K562 (cell line): Measurements from ENCODE around the gene ZNHIT2. TPM values are rescaled to one million over a fixed set of nuclear protein-coding genes. Genes with fewer than 3 reads are reported as not detected.
A peak's percentile ranks its signal among the peaks of the same experiment; 100 is the strongest.

ENCODE experiments used
- ATAC-seq: fragments of 200-7000 bp; cut with Tn5 transposase; 3 replicates; pipeline ENCODE4 v1.9.1; 2020; ENCODE audit warnings: moderate library complexity
- BruUV-seq: library from RNA; stranded (reverse); fragments of 400-500 nt; replicated peaks from 2 replicates; lab custom pipeline; 2021; lab: Mats Ljungman, UMichigan
- CTCF ChIA-PET: fragments of 300-600 bp; formaldehyde crosslinking; extraction: SDS; loops from one replicate; lab custom pipeline; 2021; ENCODE audit warnings: low intra/inter-chr PET ratio; lab: Yijun Ruan, JAX
- POLR2A ChIA-PET: fragments of 300-600, 350-650 bp; sonication (Branson Sonifier 250); formaldehyde crosslinking; extraction: SDS; loops from one replicate; lab custom pipeline; 2021; ENCODE audit warnings: antibody characterized with exemption, inconsistent platforms; lab: Yijun Ruan, JAX
- DNase-seq, 4 experiments: peaks; one replicate each; pipeline versions ENCODE4 v3.0.0 to v3.0.0-alpha.2; 2011 to 2018; ENCODE audit warnings: low spot score in 3 of 4, mixed read lengths in 3 of 4; ENCODE audit errors: extremely low read depth in 1 of 4
- FAIRE-seq: peaks from 2 replicates; lab custom pipeline; 2011; peaks lifted over from hg19 to GRCh38; lab: Jason Lieb, UNC
- H2AFZ ChIP-seq: 2 replicates; pipeline ENCODE4 v1.6.0; 2011; ENCODE audit warnings: low read depth, low read length, control low read depth, inconsistent platforms
- H3K27ac ChIP-seq: fragments of 200-600 bp; 3 replicates; pipeline ENCODE4 v1.8.0; 2011; ENCODE audit warnings: low read depth, mild to moderate bottlenecking, control low read depth, inconsistent platforms, low read length, moderate library complexity, mixed read lengths; ENCODE audit errors: extremely low read depth
- H3K27me3 ChIP-seq, 2 experiments: fragments of 300-600 bp in 1 of 2; 2 replicates in 1 of 2; 3 replicates in 1 of 2; pipeline versions ENCODE4 v1.6.0 to v1.8.0; 2011; ENCODE audit warnings: inconsistent platforms in 2 of 2, low read length in 2 of 2, mild to moderate bottlenecking in 1 of 2, mixed read lengths in 1 of 2, moderate library complexity in 1 of 2; ENCODE audit not compliant: control insufficient read depth in 2 of 2, insufficient read depth in 2 of 2
- H3K36me3 ChIP-seq: fragments of 300-600 bp; 3 replicates; pipeline ENCODE4 v1.8.0; 2011; ENCODE audit warnings: mild to moderate bottlenecking, low read length, inconsistent platforms; ENCODE audit not compliant: control insufficient read depth, insufficient read depth
- H3K4me1 ChIP-seq, 2 experiments: fragments of 200-600 bp in 1 of 2; replicated peaks in 1 of 2; 2 replicates in 1 of 2; 3 replicates in 1 of 2; pipeline versions ENCODE4 v1.5.1 to v1.8.0; 2011; ENCODE audit warnings: inconsistent platforms in 2 of 2, low read length in 2 of 2, mild to moderate bottlenecking in 1 of 2, mixed read lengths in 1 of 2, moderate library complexity in 1 of 2; ENCODE audit not compliant: control insufficient read depth in 2 of 2, insufficient read depth in 2 of 2
- H3K4me2 ChIP-seq: 2 replicates; pipeline ENCODE4 v1.6.1; 2011; ENCODE audit warnings: low read length, control low read depth, inconsistent platforms, mixed read lengths; ENCODE audit not compliant: insufficient read depth
- H3K4me3 ChIP-seq: fragments of 200-600 bp; sonication (generic), shearing (Covaris generic); 2 replicates; pipeline ENCODE4 v1.5.1; 2016; ENCODE audit warnings: control low read depth, inconsistent platforms
- H3K79me2 ChIP-seq: fragments of 200-600 bp; 3 replicates; pipeline ENCODE4 v1.8.0; 2011; ENCODE audit warnings: low read length, inconsistent platforms; ENCODE audit not compliant: control insufficient read depth, insufficient read depth
- H3K9ac ChIP-seq, 2 experiments: 2 replicates each; pipeline versions ENCODE4 v1.6.0 to v1.6.1; 2011; ENCODE audit warnings: low read depth in 2 of 2, low read length in 2 of 2, control low read depth in 1 of 2, inconsistent platforms in 1 of 2, mild to moderate bottlenecking in 1 of 2, mixed read lengths in 1 of 2; ENCODE audit not compliant: insufficient read depth in 1 of 2
- H3K9me1 ChIP-seq: one replicate; pipeline ENCODE4 v1.6.0; 2011; ENCODE audit warnings: inconsistent platforms, mild to moderate bottlenecking, low read length, moderate library complexity; ENCODE audit not compliant: control insufficient read depth, insufficient read depth
- H3K9me3 ChIP-seq: replicated peaks from 2 replicates; pipeline ENCODE4 v1.5.1; 2011; ENCODE audit warnings: low read depth, low read length, inconsistent platforms; ENCODE audit not compliant: control insufficient read depth, insufficient read depth
- H4K20me1 ChIP-seq: replicated peaks from 2 replicates; pipeline ENCODE4 v1.6.1; 2011; ENCODE audit warnings: low read length, inconsistent platforms, mixed read lengths; ENCODE audit not compliant: control insufficient read depth, insufficient read depth
- BRD4 ChIP-seq: fragments of 200-600 bp; sonication (generic); IDR thresholded peaks from 2 replicates; pipeline ENCODE4 v1.6.1; 2017; ENCODE audit warnings: inconsistent platforms
- CBX8 ChIP-seq: fragments of 200-600 bp; sonication (generic); IDR thresholded peaks from 2 replicates; pipeline ENCODE4 v1.6.1; 2012; ENCODE audit warnings: borderline replicate concordance, mixed run types, low read depth, mild to moderate bottlenecking, moderate library complexity, mixed read lengths, low read length, control low read depth, inconsistent platforms; ENCODE audit not compliant: poor library complexity, severe bottlenecking; ENCODE audit errors: extremely low read depth
- EP400 ChIP-seq: fragments of 450-650 bp; IDR thresholded peaks from 2 replicates; pipeline ENCODE4 v1.6.1; 2017; ENCODE audit warnings: antibody characterized with exemption, mild to moderate bottlenecking, moderate library complexity
- GTF2F1 ChIP-seq: IDR thresholded peaks from 2 replicates; pipeline ENCODE4 v1.6.1; 2011; ENCODE audit warnings: low read depth, low read length, improper control_type of control experiment
- POU5F1 ChIP-seq: fragments of 150-350 bp; IDR thresholded peaks from 2 replicates; pipeline ENCODE4 v1.6.1; 2014; ENCODE audit warnings: borderline replicate concordance, low read length, low read depth, mild to moderate bottlenecking; ENCODE audit not compliant: partially characterized antibody
- PTBP1 ChIP-seq: fragments of 200-400 bp; formaldehyde crosslinking; IDR thresholded peaks from 2 replicates; pipeline ENCODE4 v1.6.1; 2017; ENCODE audit warnings: low read depth, low read length
- RAD51 ChIP-seq: fragments of 450-650 bp; IDR thresholded peaks from 2 replicates; pipeline ENCODE4 v1.7.1; 2016; ENCODE audit warnings: low read depth, mild to moderate bottlenecking, borderline replicate concordance
- RB1 ChIP-seq: fragments of 450-650 bp; IDR thresholded peaks from 2 replicates; pipeline ENCODE4 v1.6.1; 2017; ENCODE audit warnings: low read depth, mild to moderate bottlenecking
- SMAD4 ChIP-seq: fragments of 250-450 bp; sonication (Bioruptor Pico); conservative IDR thresholded peaks from 2 replicates; pipeline ENCODE4 v1.8.0; 2021; ENCODE audit warnings: inconsistent platforms, mild to moderate bottlenecking, moderate library complexity
- SRSF3 ChIP-seq: fragments of 200-400 bp; formaldehyde crosslinking; IDR thresholded peaks from 2 replicates; pipeline ENCODE4 v1.6.1; 2016; ENCODE audit warnings: mild to moderate bottlenecking, low read length, moderate library complexity; ENCODE audit not compliant: insufficient read depth
- TAF15 ChIP-seq: fragments of 200-400 bp; formaldehyde crosslinking; IDR thresholded peaks from 2 replicates; pipeline ENCODE4 v1.6.1; 2017; ENCODE audit warnings: mild to moderate bottlenecking, low read depth, low read length, moderate library complexity
- ZNF133 ChIP-seq: fragments of 250-450 bp; sonication (Bioruptor Pico); IDR thresholded peaks from 2 replicates; pipeline ENCODE4 v1.4.0; 2020; ENCODE audit warnings: mild to moderate bottlenecking
- ZNF589 ChIP-seq: fragments of 200-800 bp; sonication (Bioruptor generic); IDR thresholded peaks from 2 replicates; pipeline ENCODE4 v1.6.1; 2016; ENCODE audit warnings: low read depth, missing genetic modification characterization, missing compliant biosample characterization
- WGBS: fragments of 100-300 bp; shearing (Covaris generic); methylation state at CpG from one replicate; pipeline ENCODE4 v1.1.6; 2016; ENCODE audit warnings: low coverage, mixed read lengths; ENCODE audit not compliant: insufficient coverage; ENCODE audit errors: missing lambda C conversion rate; 5-methylcytosine and 5-hydroxymethylcytosine counted together
- in situ Hi-C: fragments of 300-500 bp; cut with MboI; formaldehyde crosslinking; loops from 4 replicates; pipeline ENCODE4 v1.15.0; 2018; ENCODE audit warnings: inconsistent platforms, mixed read lengths
- intact Hi-C: fragments of 100-400 bp; cut with micrococcal nuclease; formaldehyde crosslinking; loops from 2 replicates; pipeline ENCODE4 v1.14.2; 2022
- polyA plus RNA-seq, 8 experiments: library from polyadenylated mRNA; depleted of rRNA in 4 of 8; stranded (reverse) in 5 of 8; unstranded in 3 of 8; fragments of >200 nt; fragmentation: Nextera tagmentation in 2 of 8; fragmentation: Illumina TruSeq in 1 of 8; extraction: Ambion mirVana in 2 of 8; extraction: Trizol in 1 of 8; gene quantifications; 2 replicates each; pipeline versions ENCODE4 v1.2.1 to v1.2.3, GENCODE V29; 2011 to 2014; ENCODE audit warnings: inconsistent platforms in 1 of 8, missing spikeins in 1 of 8
- total RNA-seq, 7 experiments: library from RNA; depleted of rRNA in 6 of 7; stranded (reverse); fragments of >200 nt in 6 of 7; fragmentation: Illumina TruSeq in 2 of 7; extraction: Trizol in 2 of 7; gene quantifications; 2 replicates each; pipeline versions ENCODE4 v1.2.1 to v1.2.3, GENCODE V29; 2011 to 2021; ENCODE audit warnings: low replicate concordance in 1 of 7
- TF ChIP-seq, protein P1 (sequence below): fragments of 450-650 bp; IDR thresholded peaks from 2 replicates; pipeline ENCODE4 v1.6.1; 2016; ENCODE audit warnings: borderline replicate concordance
- TF ChIP-seq, protein P2 (sequence below): fragments of 250-450 bp; sonication (Bioruptor Pico); IDR thresholded peaks from 2 replicates; pipeline ENCODE4 v1.4.0; 2020; ENCODE audit warnings: mild to moderate bottlenecking, moderate library complexity
- TF ChIP-seq, protein P3 (sequence below): sonication (generic); formaldehyde crosslinking; IDR thresholded peaks from 2 replicates; pipeline ENCODE4 v1.8.1; 2023; ENCODE audit warnings: mild to moderate bottlenecking, missing genetic modification reagents

Gene ZNHIT2
- total and polyA plus RNA-seq, 9 of the 15 experiments (the other 6 are each of a cell fraction or from before 2014, with no cell fraction given): 0.08 to 39.0 (median 2.5) TPM

DNA sequence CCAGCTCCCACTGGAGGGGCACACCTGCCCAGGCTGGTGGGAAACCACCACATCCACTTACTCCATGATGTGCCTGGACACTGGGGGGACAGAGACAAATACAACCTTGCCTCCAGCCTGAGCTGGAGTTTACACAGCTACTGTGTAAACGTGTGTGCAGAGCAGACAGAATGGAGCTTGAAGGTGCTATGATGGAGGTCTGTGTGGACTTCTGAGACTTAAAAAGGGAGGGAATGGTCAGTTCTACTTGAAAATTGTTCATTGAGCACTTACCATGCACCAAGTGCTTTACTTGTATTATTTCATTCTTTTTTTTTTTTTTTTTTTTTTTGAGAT, 44.9 kb downstream of the ZNHIT2 start:
- H2AFZ ChIP-seq: no peak overlapping the region
- 13% methylated on average over 1 of the region's 1 CpG for WGBS
- H3K27ac ChIP-seq: no peak overlapping the region
- 0 out of 2 replicates have a peak, but pooled peaks cover 2% of the 10 kb centered on the region for H4K20me1 ChIP-seq
- H3K9me3 ChIP-seq: no peaks in the 10 kb centered on the region
- H3K4me3 ChIP-seq: no peak overlapping the region
- peaks cover 1 to 3% of the 10 kb centered on the region in 2 experiments; a peak in 3 of 5 replicates for H3K4me1 ChIP-seq
- in situ Hi-C loops: no loop called here
- peaks cover 4% of the 10 kb centered on the region; the same call in 2 of the 3 replicates for H3K79me2 ChIP-seq
- no peaks in the 10 kb centered on the region for H3K9me1 ChIP-seq
- ATAC-seq: no peak
- CTCF ChIA-PET: no interaction called here
- no peak for FAIRE-seq
- no peaks in the 10 kb centered on the region for H3K27me3 ChIP-seq
- no peak overlapping the region for H3K4me2 ChIP-seq
- intact Hi-C loops: no loop called here
- DNase-seq: no peak
- POLR2A ChIA-PET: interaction anchor here (2.4 kb wide), 1 partner anchor 10 kb away, joined by 11 read pairs; no protein-coding TSS in a partner anchor
- BruUV-seq: no TSS peak
- H3K36me3 ChIP-seq: peaks cover 20% of the 10 kb centered on the region
- peak overlapping the region in 1 of 2 experiments; percentile 15; a peak in 1 of 4 replicates for H3K9ac ChIP-seq
- TF ChIP-seq PTBP1: no peak
- TF ChIP-seq, protein P1, sequence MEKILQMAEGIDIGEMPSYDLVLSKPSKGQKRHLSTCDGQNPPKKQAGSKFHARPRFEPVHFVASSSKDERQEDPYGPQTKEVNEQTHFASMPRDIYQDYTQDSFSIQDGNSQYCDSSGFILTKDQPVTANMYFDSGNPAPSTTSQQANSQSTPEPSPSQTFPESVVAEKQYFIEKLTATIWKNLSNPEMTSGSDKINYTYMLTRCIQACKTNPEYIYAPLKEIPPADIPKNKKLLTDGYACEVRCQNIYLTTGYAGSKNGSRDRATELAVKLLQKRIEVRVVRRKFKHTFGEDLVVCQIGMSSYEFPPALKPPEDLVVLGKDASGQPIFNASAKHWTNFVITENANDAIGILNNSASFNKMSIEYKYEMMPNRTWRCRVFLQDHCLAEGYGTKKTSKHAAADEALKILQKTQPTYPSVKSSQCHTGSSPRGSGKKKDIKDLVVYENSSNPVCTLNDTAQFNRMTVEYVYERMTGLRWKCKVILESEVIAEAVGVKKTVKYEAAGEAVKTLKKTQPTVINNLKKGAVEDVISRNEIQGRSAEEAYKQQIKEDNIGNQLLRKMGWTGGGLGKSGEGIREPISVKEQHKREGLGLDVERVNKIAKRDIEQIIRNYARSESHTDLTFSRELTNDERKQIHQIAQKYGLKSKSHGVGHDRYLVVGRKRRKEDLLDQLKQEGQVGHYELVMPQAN: no peak
- TF ChIP-seq POU5F1: no peak
- TF ChIP-seq ZNF133: no peak
- TF ChIP-seq EP400: no peak
- TF ChIP-seq RB1: no peak
- no peak for TF ChIP-seq RAD51
- TF ChIP-seq BRD4: no peak
- TF ChIP-seq, protein P2, sequence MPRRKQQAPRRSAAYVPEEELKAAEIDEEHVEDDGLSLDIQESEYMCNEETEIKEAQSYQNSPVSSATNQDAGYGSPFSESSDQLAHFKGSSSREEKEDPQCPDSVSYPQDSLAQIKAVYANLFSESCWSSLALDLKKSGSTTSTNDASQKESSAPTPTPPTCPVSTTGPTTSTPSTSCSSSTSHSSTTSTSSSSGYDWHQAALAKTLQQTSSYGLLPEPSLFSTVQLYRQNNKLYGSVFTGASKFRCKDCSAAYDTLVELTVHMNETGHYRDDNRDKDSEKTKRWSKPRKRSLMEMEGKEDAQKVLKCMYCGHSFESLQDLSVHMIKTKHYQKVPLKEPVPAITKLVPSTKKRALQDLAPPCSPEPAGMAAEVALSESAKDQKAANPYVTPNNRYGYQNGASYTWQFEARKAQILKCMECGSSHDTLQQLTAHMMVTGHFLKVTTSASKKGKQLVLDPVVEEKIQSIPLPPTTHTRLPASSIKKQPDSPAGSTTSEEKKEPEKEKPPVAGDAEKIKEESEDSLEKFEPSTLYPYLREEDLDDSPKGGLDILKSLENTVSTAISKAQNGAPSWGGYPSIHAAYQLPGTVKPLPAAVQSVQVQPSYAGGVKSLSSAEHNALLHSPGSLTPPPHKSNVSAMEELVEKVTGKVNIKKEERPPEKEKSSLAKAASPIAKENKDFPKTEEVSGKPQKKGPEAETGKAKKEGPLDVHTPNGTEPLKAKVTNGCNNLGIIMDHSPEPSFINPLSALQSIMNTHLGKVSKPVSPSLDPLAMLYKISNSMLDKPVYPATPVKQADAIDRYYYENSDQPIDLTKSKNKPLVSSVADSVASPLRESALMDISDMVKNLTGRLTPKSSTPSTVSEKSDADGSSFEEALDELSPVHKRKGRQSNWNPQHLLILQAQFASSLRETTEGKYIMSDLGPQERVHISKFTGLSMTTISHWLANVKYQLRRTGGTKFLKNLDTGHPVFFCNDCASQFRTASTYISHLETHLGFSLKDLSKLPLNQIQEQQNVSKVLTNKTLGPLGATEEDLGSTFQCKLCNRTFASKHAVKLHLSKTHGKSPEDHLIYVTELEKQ (CRISPR knock-in tag): no peak
- TF ChIP-seq SMAD4: no peak
- TF ChIP-seq TAF15: no peak
- no peak for TF ChIP-seq CBX8
- no peak for TF ChIP-seq GTF2F1
- TF ChIP-seq, protein P3, sequence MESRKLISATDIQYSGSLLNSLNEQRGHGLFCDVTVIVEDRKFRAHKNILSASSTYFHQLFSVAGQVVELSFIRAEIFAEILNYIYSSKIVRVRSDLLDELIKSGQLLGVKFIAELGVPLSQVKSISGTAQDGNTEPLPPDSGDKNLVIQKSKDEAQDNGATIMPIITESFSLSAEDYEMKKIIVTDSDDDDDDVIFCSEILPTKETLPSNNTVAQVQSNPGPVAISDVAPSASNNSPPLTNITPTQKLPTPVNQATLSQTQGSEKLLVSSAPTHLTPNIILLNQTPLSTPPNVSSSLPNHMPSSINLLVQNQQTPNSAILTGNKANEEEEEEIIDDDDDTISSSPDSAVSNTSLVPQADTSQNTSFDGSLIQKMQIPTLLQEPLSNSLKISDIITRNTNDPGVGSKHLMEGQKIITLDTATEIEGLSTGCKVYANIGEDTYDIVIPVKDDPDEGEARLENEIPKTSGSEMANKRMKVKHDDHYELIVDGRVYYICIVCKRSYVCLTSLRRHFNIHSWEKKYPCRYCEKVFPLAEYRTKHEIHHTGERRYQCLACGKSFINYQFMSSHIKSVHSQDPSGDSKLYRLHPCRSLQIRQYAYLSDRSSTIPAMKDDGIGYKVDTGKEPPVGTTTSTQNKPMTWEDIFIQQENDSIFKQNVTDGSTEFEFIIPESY (CRISPR knock-in tag): no peak
- TF ChIP-seq SRSF3: no peak
- no peak for TF ChIP-seq ZNF589
